ENCODE results near the gene NAT10. TPM values are rescaled to one million over a fixed set of nuclear protein-coding genes. Genes with fewer than 3 reads are reported as not detected.
"Not testable (repeated sequence)": the region's sequence is repeated elsewhere in the genome, so short reads cannot be mapped to it uniquely, and the experiment has no call there.

NAT10 gene
- total RNA-seq, 1 experiment from 2014 or later, result 91.4 TPM

DNA sequence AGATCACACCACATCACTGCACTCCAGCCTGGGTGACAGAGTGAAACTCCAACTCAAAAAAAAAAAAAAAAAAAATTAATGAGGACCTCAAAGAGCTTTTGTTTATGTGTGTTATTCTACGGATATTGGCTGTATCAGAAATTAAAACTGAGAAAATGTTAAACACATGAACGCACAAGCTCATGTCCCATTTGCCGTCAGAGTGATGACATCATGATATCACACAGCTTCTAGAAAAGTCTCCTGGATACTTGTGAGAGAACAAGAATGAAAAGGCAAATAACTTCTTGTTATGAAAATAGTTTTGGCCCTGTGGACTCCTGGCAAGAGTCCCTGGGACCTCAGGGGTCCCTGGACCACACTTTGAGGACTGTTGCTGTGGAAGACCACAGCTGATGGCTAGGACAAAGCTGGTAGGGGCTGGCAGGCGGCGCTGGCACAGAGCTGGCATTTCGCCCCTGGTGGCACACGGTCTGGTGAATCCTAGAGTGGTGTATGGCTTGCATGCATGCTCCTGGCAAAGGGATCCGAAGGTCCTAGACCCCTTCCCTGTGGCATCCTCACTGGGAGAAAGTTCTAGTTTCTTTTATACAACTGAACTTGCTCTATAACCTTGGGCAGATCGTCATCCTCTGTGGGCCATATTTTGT lies 73.7 kb downstream of the NAT10 start:
- H3K4me1 Mint-ChIP-seq (ENCODE audit: low read depth, unreplicated experiment), result no peaks in the 10 kb centered on the region
- no peaks in the 10 kb centered on the region for H3K4me1 ChIP-seq
- no peak overlapping the region for H3K27ac Mint-ChIP-seq (ENCODE audit: unreplicated experiment)
- H3K9me3 ChIP-seq, result no peaks in the 10 kb centered on the region
- no peaks in the 10 kb centered on the region for H3K27me3 ChIP-seq (replicated peaks; ENCODE audit: control insufficient read depth, insufficient read depth, low read length)
- CTCF ChIA-PET, result interaction anchor here (0.6 kb wide), 1 partner anchor 345 kb away, joined by 4 read pairs; no protein-coding TSS in a partner anchor
- no TSS peak for BruUV-seq (replicated peaks)
- DNase-seq, result no peak
- no peaks in the 10 kb centered on the region for H3K36me3 Mint-ChIP-seq (ENCODE audit: insufficient read depth, unreplicated experiment)
- POLR2A ChIA-PET, result interaction anchor here (0.7 kb wide), 1 partner anchor 10 kb away, joined by 6 read pairs; no protein-coding TSS in a partner anchor
- intact Hi-C loops (cut with micrococcal nuclease; ENCODE audit: unreplicated experiment), result no loop called here
- H3K4me3 ChIP-seq (ENCODE audit: low read depth, low read length), result no peak overlapping the region
- no peak overlapping the region for H3K4me3 Mint-ChIP-seq (ENCODE audit: unreplicated experiment)
- TF ChIP-seq CTCF (IDR thresholded peaks at IDR 0.05; ENCODE audit: insufficient read depth in 1 of 2, low read depth in 1 of 2, low read length in 1 of 2, severe bottlenecking in 1 of 2, unreplicated experiment in 1 of 2), result no peak
- no peaks in the 10 kb centered on the region for H3K27me3 Mint-ChIP-seq (ENCODE audit: insufficient read depth, unreplicated experiment)
- no peaks in the 10 kb centered on the region for H3K9me3 Mint-ChIP-seq (ENCODE audit: unreplicated experiment)
- no peaks in the 10 kb centered on the region for H3K36me3 ChIP-seq (ENCODE audit: control insufficient read depth, insufficient read depth, low read length)

DNA sequence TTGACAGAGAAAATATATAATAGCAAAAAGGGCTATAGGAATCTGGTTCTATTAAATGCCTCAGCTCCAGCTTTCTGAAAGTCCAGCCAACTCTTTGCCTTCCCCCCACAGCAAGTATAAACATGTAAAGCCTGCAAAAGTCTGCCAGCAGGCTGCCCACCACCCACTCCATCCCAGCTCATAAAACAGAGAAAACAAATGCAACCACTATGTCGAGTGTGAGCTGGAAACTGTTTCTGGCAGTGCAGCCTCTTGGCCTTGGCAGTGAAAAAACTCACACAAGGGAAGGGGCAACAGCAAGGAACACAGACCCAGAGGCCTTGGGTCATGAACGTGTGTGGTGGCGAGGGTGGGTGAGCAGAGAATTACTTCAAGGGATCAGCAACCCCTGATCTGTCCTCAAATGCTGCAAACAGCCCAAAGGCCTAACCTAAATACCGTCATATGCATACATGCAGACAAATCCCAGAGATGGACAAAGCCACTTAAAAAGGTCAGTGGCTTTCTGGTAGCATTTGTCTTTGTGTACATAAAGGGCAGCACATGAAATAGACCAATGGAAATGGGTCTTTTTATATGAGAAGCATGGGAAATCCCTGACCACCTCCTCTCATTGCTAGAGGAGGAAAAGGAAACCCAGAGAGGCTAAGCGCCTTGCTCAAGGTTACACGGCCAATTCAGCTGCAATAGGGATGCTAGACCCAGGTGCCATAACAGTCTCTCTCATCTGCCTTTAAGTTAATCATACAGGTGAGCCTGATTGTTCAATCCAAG lies 74.8 kb downstream of the NAT10 start:
- H3K4me1 ChIP-seq, result no peaks in the 10 kb centered on the region
- no peaks in the 10 kb centered on the region for H3K27me3 ChIP-seq (replicated peaks; ENCODE audit: control insufficient read depth, insufficient read depth, low read length)
- no peaks in the 10 kb centered on the region for H3K36me3 ChIP-seq (ENCODE audit: control insufficient read depth, insufficient read depth, low read length)
- H3K9me3 ChIP-seq, result no peaks in the 10 kb centered on the region
- BruUV-seq (replicated peaks), result no TSS peak
- H3K36me3 Mint-ChIP-seq (ENCODE audit: insufficient read depth, unreplicated experiment), result no peaks in the 10 kb centered on the region
- no peaks in the 10 kb centered on the region for H3K9me3 Mint-ChIP-seq (ENCODE audit: unreplicated experiment)
- POLR2A ChIA-PET, result no interaction called here
- no peak for TF ChIP-seq CTCF (IDR thresholded peaks at IDR 0.05; ENCODE audit: insufficient read depth in 1 of 2, low read depth in 1 of 2, low read length in 1 of 2, severe bottlenecking in 1 of 2, unreplicated experiment in 1 of 2)
- no peaks in the 10 kb centered on the region for H3K27me3 Mint-ChIP-seq (ENCODE audit: insufficient read depth, unreplicated experiment)
- no peak overlapping the region for H3K4me3 Mint-ChIP-seq (ENCODE audit: unreplicated experiment)
- H3K4me1 Mint-ChIP-seq (ENCODE audit: low read depth, unreplicated experiment), result no peaks in the 10 kb centered on the region
- H3K4me3 ChIP-seq (ENCODE audit: low read depth, low read length), result no peak overlapping the region
- CTCF ChIA-PET, result no interaction called here
- intact Hi-C loops (cut with micrococcal nuclease; ENCODE audit: unreplicated experiment), result no loop called here
- DNase-seq, result no peak
- no peak overlapping the region for H3K27ac Mint-ChIP-seq (ENCODE audit: unreplicated experiment)

DNA sequence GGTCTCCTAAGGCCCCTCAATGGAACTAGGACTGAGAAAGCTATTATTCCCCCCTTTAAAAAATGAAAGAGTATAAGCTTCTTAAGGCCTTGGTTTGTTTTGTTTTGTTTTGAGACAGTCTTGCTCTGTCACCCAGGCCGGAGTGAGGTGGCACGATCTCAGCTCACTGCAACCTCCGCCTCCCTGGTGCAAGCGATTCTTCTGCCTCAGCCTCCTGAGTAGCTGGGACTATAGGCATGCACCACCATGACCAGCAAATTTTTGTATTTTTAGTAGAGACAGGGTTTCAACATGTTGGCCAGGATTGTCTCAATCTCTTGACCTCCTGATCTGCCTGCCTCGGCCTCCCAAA lies 75.4 kb downstream of the NAT10 start:
- H3K4me1 Mint-ChIP-seq (ENCODE audit: low read depth, unreplicated experiment); H3K9me3 ChIP-seq; H3K27ac Mint-ChIP-seq (ENCODE audit: unreplicated experiment); H3K4me1 ChIP-seq; intact Hi-C loops (cut with micrococcal nuclease; ENCODE audit: unreplicated experiment); H3K4me3 Mint-ChIP-seq (ENCODE audit: unreplicated experiment); H3K27me3 ChIP-seq (replicated peaks; ENCODE audit: control insufficient read depth, insufficient read depth, low read length); DNase-seq; POLR2A ChIA-PET; H3K36me3 ChIP-seq (ENCODE audit: control insufficient read depth, insufficient read depth, low read length); H3K4me3 ChIP-seq (ENCODE audit: low read depth, low read length); BruUV-seq (replicated peaks); H3K9me3 Mint-ChIP-seq (ENCODE audit: unreplicated experiment); H3K27me3 Mint-ChIP-seq (ENCODE audit: insufficient read depth, unreplicated experiment); H3K36me3 Mint-ChIP-seq (ENCODE audit: insufficient read depth, unreplicated experiment): not testable (repeated sequence)
- CTCF ChIA-PET, result interaction anchor here (0.9 kb wide), 1 partner anchor 160 kb away, joined by 3 read pairs; no protein-coding TSS in a partner anchor

Measured in Caco-2 (cell line).